Measurements from ENCODE around the gene IQCC.

DNA sequence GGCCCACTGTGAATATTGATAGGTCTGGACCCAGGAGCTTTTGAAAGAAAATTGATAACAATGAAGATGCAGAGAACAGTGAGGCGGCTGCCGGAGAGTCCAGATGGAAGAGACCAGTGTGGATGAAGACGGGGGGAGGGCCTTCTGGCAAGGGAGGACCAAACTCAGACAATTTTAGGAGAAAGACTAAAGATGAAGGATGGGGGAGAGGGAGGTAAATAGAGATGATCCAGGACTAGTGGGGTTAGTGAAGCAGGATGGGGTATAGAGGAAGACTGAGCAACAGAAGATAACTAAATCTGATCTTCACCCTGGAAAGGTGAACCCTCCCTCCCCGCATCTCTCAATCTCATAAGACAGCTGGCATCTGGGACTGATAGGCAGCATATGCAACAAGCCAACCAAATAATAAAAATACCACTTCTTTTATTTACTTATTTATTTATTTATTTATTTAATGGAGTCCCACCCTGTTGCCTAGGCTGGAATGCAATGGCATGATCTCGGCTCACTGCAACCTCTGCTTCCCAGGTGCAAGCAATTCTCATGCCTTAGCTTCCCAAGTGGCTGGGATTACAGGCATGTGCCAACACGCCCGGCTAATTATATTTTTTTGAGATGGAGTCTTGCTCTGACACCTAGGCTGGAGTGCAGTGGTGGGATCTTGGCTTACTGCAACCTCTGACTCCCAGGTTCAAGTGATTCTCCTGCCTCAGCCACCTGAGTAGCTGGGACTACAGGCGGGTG lies 27.3 kb downstream of the IQCC start:
- no peak for TF ChIP-seq CTCF (conservative IDR thresholded peaks at IDR 0.05)
- no peak for TF ChIP-seq EZH2 (IDR thresholded peaks at IDR 0.05; ENCODE audit: low read depth)

Data from PC-9 (cell line).